Renal cortical epithelial cell (primary cell): ENCODE data around the gene SEPTIN5. TPM values are rescaled to one million over a fixed set of nuclear protein-coding genes. Genes with fewer than 3 reads are reported as not detected.

Experiments used
- DNase-seq: peaks from one replicate; pipeline ENCODE4 v3.0.0-alpha.2; 2011; ENCODE audit warnings: low read depth
- total RNA-seq: library from RNA; depleted of rRNA; stranded (reverse); fragments of >200 nt; gene quantifications from 2 replicates; pipeline ENCODE4 v1.2.3, GENCODE V29; 2014

SEPTIN5 gene
- total RNA-seq, 1 donor from 2014 or later = 1.1 TPM

- no peak for DNase-seq
These were observed 46.0 kb downstream of the SEPTIN5 start, which contains the start of gene TBX1 for GRCh38 chr22:19760058-19760950. TBX1 (plus strand) TSS chr22:19760778; CDS start chr22:19760844, 66 bp downstream.

GRCh38 chr22:19760951-19761724, 46.8 kb downstream of the SEPTIN5 start:
- DNase-seq = no peak

GRCh38 chr22:19761725-19762567, 47.6 kb downstream of the SEPTIN5 start:
- DNase-seq = no peak

GRCh38 chr22:19762568-19763457, 48.5 kb downstream of the SEPTIN5 start:
- DNase-seq = no peak

GRCh38 chr22:19763458-19764298, 49.4 kb downstream of the SEPTIN5 start:
- DNase-seq = no peak

GRCh38 chr22:19764299-19764593, 49.9 kb downstream of the SEPTIN5 start:
- no peak for DNase-seq

GRCh38 chr22:19764636-19765476, 50.6 kb downstream of the SEPTIN5 start:
- no peak for DNase-seq

- no peak for DNase-seq
These were observed 51.4 kb downstream of the SEPTIN5 start for GRCh38 chr22:19765477-19766239.

GRCh38 chr22:19766240-19766510, 51.9 kb downstream of the SEPTIN5 start:
- no peak for DNase-seq

- DNase-seq = no peak
These were observed 52.5 kb downstream of the SEPTIN5 start for GRCh38 chr22:19766511-19767426.

GRCh38 chr22:19767427-19768341, 53.4 kb downstream of the SEPTIN5 start:
- no peak for DNase-seq

GRCh38 chr22:19769393-19769715, 55.1 kb downstream of the SEPTIN5 start:
- DNase-seq = no peak

- no peak for DNase-seq
These were observed 56.3 kb downstream of the SEPTIN5 start for GRCh38 chr22:19770349-19771220.

GRCh38 chr22:19772422-19772672, 58.0 kb downstream of the SEPTIN5 start:
- DNase-seq = no peak
